IPS-18a (cell line): ENCODE data around the gene HTR4.
"Not testable (repeated sequence)": the region's sequence is repeated elsewhere in the genome, so short reads cannot be mapped to it uniquely, and the experiment has no call there.

Source experiments
- H3K27ac ChIP-seq: one replicate; pipeline ENCODE4 v1.5.1; 2013; ENCODE audit warnings: low read length
- H3K27me3 ChIP-seq: one replicate; pipeline ENCODE4 v1.6.1; 2013; ENCODE audit warnings: mild to moderate bottlenecking, low read length; ENCODE audit not compliant: control insufficient read depth, insufficient read depth
- H3K36me3 ChIP-seq: one replicate; pipeline ENCODE4 v1.6.1; 2013; ENCODE audit warnings: low read depth, low read length; ENCODE audit not compliant: control insufficient read depth
- H3K4me1 ChIP-seq: one replicate; pipeline ENCODE4 v1.6.1; 2013; ENCODE audit warnings: low read depth, low read length; ENCODE audit not compliant: control insufficient read depth
- H3K4me3 ChIP-seq: one replicate; pipeline ENCODE4 v1.5.1; 2013; ENCODE audit warnings: low read length
- H3K9ac ChIP-seq: one replicate; pipeline ENCODE4 v1.6.1; 2013; ENCODE audit warnings: mild to moderate bottlenecking, low read length, moderate library complexity
- H3K9me3 ChIP-seq: one replicate; pipeline ENCODE4 v1.6.1; 2013; ENCODE audit warnings: low read depth, low read length; ENCODE audit not compliant: control insufficient read depth

Gene HTR4

DNA sequence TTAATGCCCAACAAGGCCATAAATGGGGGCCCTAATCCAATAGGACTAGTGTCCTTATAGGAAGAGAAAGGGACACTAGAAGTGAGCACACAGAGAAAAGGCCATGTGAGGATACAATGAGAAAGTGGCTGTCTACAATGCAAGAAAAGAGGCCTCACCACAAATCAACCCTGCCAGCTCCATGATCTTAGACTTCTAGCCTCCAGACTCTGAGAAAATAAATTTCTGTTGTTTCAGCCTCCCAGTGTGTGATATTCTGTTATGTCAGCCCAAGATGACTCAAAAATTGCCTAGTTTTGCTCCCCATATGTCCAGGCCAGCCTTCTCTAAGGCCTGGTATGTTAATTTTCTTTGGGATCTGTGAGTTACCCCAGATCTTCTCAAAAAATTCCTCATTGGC is 32.3 kb upstream of the HTR4 start:
- no peaks in the 10 kb centered on the region for H3K36me3 ChIP-seq
- no peak overlapping the region for H3K4me3 ChIP-seq
- no peak overlapping the region for H3K9ac ChIP-seq
- H3K27ac ChIP-seq, result no peak overlapping the region
- no peaks in the 10 kb centered on the region for H3K4me1 ChIP-seq
- H3K9me3 ChIP-seq, result no peaks in the 10 kb centered on the region
- H3K27me3 ChIP-seq, result no peaks in the 10 kb centered on the region

DNA sequence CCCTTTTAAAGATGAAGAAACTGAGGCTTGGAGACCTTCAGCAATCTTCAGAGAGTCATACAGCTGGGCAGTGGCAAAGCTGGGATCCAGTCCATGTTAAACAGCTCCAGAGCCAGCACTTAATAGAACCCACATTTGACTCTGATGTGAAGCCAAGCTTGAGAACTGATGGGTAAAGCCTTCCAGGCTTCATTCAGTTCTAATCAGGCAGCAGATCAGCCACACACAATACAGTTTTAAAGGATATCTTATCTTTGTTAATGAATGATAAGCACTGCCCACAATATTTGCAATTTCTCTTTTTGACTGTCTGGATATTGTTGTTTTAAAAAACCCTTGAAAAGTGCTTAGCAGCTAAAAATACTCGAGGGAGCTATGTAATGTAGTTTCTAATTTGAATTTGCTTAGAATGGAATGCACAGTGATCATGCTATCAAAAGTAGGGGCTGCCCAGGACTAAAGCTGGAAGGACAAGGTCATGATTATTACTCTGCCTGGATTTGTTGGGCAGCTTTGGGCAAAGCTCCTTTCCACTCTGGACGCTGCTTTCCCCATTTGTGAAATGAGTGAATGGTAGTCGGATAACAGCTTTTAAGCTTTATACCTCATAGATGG is 31.3 kb upstream of the HTR4 start:
- Histone ChIP-seq H3K4me3 (no peak overlapping the region), H3K9me3 (no peaks in the 10 kb centered on the region), H3K9ac (no peak overlapping the region), H3K27ac (no peak overlapping the region), H3K27me3 (no peaks in the 10 kb centered on the region), H3K36me3 (no peaks in the 10 kb centered on the region), H3K4me1 (no peaks in the 10 kb centered on the region)

DNA sequence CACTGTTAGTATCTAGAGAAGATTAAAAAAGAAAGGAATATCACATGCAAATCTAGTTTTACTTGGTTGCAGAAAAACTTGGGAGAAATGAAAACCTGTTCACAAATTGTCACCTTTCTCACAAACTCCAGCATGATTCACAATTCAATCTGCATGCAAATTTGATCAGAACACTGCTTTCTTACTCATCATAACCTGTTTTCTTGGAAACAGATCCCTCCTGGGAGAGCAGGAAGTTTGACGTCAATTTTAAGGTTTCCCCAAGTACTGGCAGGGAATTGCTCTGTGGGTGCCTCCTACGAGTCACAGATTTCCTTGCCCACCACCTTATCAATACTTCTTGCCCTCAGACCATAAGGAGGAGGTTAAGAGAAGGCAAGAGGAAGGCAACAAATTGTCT is 30.2 kb upstream of the HTR4 start:
- H3K27me3 ChIP-seq, result no peaks in the 10 kb centered on the region
- no peaks in the 10 kb centered on the region for H3K36me3 ChIP-seq
- H3K4me3 ChIP-seq, result no peak overlapping the region
- no peak overlapping the region for H3K9ac ChIP-seq
- no peaks in the 10 kb centered on the region for H3K4me1 ChIP-seq
- H3K9me3 ChIP-seq, result no peaks in the 10 kb centered on the region
- H3K27ac ChIP-seq, result no peak overlapping the region

DNA sequence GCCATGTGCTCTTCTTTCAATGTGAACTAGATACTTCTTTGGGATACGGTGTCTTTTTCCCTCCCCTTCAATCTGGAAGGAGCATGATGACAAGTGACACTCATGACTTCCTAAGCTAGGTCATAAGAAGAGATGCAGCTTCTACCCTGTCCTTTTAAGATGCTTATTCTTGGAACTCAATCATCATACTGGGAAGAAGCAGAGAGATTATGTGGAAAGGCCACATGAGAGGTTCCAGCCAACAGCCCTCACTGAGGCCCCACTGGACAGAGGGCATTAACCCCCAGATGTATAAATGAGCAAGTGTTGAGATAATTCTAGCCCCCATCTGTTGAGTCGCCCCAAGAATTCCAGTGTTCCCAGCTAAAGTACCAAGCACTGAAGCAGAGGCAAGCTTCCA is 29.3 kb upstream of the HTR4 start:
- no peaks in the 10 kb centered on the region for H3K9me3 ChIP-seq
- no peak overlapping the region for H3K4me3 ChIP-seq
- no peaks in the 10 kb centered on the region for H3K27me3 ChIP-seq
- H3K27ac ChIP-seq, result no peak overlapping the region
- no peaks in the 10 kb centered on the region for H3K36me3 ChIP-seq
- no peaks in the 10 kb centered on the region for H3K4me1 ChIP-seq
- H3K9ac ChIP-seq, result no peak overlapping the region

DNA sequence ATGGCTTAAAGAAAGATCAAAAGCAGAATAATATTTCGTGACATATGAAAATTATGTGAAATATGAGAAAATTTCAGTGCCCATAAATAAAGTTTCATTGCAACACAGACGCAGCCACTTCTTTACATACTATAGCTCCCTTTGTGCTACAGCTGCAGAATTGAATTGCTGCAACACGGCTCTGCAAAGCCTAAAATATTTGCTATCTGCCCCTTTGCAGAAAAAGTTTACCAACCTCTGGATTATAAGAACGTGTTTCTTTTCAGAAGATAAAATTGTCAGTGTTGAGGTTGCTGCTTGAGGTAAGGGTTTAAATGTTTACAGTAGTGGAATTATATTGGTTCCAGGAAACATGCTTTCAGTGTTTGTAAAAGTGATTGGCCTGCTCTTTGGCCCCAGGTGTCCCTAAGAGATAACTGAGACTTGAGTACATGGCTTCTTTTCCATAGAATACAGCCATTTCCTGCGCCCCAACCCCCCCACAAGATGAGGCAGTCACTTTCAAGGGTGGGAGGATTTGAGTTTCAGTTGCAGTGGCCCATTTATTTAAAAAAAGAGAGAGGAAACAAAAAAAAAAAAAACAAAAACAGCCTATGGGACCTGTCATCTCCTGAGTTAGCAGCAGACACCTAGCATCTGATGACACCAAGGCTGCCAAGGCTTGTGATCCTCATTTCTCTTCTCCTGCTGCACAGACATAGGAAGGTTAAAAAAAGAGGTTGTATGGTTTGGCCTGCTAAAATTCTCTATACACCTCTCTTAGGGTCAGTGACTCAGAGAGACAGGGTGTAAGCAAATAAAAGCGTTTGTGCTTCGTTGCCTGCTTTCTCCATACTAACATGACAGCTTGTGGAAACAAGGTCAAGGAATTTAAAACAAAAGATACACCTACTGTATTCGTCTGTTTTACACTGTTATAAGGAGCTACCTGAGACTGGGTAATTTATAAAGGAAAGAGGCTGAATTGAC is 28.0 kb upstream of the HTR4 start:
- Histone ChIP-seq H3K27ac (no peak overlapping the region), H3K27me3 (no peaks in the 10 kb centered on the region), H3K36me3 (no peaks in the 10 kb centered on the region), H3K9me3 (no peaks in the 10 kb centered on the region), H3K4me1 (no peaks in the 10 kb centered on the region), H3K4me3 (no peak overlapping the region), H3K9ac (no peak overlapping the region)

DNA sequence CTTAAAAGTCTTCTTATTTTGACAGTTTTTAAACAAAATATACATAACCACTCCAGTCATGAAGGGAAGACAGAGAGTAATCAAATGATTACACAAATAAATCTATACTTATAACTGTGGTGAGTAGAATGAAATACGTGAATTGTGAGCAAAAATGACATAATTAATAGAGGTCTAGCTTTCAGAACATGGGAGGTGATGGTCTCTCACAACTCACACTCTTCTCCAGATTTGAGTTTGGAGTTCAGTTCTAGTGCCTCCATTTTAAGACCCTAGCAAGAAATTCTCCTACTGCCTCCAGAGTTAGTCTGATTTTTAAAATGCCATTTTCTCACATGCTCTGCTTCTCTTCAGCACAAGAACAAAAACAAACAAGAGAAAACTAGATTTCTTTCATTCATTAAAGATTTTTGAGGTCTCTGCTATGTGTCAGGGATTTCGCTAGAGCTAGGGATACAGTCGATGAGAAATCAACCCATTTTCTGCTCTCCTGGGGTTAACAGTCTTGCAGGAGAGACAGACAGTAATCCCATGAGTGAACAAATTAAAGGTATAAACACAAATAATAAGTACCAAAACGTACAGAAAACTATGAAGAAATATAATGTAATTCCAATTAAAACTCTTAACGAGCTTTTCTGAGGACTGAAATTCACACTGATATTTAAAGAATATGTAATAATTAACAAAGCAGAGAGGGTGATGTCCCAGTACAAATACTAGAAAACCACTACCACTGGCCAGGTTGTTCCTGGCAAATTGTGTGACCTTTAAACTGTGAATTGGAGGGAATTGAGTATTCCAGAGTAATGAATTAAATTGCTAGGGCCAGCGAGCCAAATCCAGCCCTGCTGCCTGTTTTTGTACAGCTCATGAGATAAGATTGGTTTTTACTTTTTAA is 27.1 kb upstream of the HTR4 start:
- H3K36me3 ChIP-seq, result no peaks in the 10 kb centered on the region
- no peaks in the 10 kb centered on the region for H3K27me3 ChIP-seq
- H3K9me3 ChIP-seq, result no peaks in the 10 kb centered on the region
- H3K27ac ChIP-seq, result no peak overlapping the region
- no peak overlapping the region for H3K9ac ChIP-seq
- no peak overlapping the region for H3K4me3 ChIP-seq
- no peaks in the 10 kb centered on the region for H3K4me1 ChIP-seq

DNA sequence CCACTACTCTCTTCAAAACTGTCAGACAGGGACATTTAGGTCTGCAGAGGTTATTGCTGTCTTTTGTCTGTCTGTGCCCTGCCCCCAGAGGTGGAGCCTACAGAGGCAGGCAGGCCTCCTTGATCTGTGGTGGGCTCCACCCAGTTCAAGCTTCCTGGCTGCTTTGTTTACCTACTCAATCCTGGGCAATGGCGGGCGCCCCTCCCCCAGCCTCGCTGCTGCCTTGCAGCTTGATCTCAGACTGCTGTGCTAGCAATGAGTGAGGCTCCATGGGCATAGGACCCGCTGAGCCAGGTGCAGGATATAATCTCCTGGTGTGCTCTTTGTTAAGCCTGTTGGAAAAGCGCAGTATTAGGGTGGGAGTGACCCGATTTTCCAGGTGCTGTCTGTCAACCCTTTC is 19.4 kb upstream of the HTR4 start:
- H3K9ac ChIP-seq, H3K27me3 ChIP-seq, H3K4me1 ChIP-seq, H3K9me3 ChIP-seq, H3K4me3 ChIP-seq, H3K36me3 ChIP-seq, H3K27ac ChIP-seq: not testable (repeated sequence)

DNA sequence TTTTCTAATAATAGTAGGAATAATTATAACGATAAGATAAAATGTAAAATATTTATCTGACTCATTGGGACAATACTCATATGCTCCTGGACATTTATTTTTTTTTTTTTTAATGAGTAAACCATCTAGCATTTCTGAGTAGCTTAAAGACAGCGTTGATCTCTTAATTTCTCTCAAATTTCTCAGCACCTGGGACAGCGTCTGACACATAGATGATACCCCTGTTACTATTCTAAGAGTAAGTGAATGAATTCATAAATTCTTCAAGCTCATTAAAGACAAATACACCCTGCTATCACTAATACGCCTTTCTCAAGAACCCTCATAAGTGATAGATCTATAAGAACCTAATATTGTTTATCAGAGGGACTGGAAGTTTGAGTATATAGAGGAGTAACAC is 12.0 kb upstream of the HTR4 start:
- Histone ChIP-seq H3K27me3 (no peaks in the 10 kb centered on the region), H3K4me3 (no peak overlapping the region), H3K9ac (no peak overlapping the region), H3K36me3 (no peaks in the 10 kb centered on the region), H3K27ac (no peak overlapping the region), H3K9me3 (no peaks in the 10 kb centered on the region), H3K4me1 (no peaks in the 10 kb centered on the region)

DNA sequence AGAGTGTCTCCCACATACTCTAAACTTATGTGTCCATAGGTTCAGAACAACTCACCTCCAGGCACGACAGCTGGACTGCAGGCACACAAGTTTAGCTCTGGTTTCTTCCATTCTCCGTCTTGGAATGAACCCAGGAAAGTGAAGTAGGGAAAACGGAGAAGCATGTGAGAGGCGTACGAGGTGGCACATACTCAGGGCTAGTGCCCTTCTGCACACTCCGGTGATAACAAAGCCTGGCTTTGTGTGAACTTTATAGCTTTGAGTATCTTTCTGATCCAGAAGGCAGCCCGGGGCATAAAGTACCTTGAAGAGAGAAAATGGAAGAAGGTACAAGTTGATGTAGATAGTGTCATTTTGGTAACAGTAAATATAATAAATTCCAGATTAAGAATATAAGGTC is 11.1 kb upstream of the HTR4 start:
- Histone ChIP-seq H3K4me1 (no peaks in the 10 kb centered on the region), H3K27ac (no peak overlapping the region), H3K9me3 (no peaks in the 10 kb centered on the region), H3K36me3 (no peaks in the 10 kb centered on the region), H3K27me3 (no peaks in the 10 kb centered on the region), H3K9ac (no peak overlapping the region), H3K4me3 (no peak overlapping the region)

DNA sequence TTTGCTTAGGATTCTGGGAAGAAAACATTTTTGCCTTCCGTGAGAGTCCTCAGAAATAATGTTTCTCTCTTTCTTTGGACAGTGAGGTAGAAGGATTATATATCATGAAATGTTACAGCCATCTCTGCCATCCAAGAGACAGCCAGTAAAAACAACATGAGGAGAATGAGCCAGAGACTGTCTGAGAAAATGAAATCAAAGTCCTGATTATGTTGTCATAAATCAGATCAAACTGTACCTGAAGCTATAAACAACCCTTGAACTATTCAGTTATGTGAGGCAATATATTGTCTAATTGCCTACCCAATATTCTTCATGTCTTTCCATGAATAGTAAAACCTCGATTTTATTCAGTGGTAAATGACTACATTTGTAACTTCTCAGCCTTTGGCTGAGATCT is 9.2 kb upstream of the HTR4 start:
- no peaks in the 10 kb centered on the region for H3K27me3 ChIP-seq
- H3K27ac ChIP-seq, result no peak overlapping the region
- no peak overlapping the region for H3K4me3 ChIP-seq
- H3K4me1 ChIP-seq, result no peaks in the 10 kb centered on the region
- no peaks in the 10 kb centered on the region for H3K36me3 ChIP-seq
- no peak overlapping the region for H3K9ac ChIP-seq
- no peaks in the 10 kb centered on the region for H3K9me3 ChIP-seq

DNA sequence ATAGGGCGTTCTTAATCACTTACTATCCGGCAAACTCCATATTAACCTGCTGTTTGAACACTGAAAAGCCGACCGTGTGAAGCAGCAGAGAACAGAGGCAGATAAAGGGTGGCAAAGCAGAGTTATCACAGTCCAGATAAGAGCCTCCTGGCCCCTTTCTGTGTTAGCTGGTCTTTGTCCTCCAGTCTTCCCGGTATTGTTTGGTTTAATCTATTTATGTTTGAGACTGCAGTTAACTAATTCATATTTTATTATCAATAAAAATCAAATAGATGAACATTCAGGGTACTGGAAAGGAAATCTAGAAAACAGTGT is 6.0 kb upstream of the HTR4 start:
- H3K27ac ChIP-seq, result no peak overlapping the region
- H3K4me1 ChIP-seq, result no peaks in the 10 kb centered on the region
- H3K4me3 ChIP-seq, result no peak overlapping the region
- H3K27me3 ChIP-seq, result peaks cover 9% of the 10 kb centered on the region
- H3K36me3 ChIP-seq, result no peaks in the 10 kb centered on the region
- H3K9ac ChIP-seq, result no peak overlapping the region
- no peaks in the 10 kb centered on the region for H3K9me3 ChIP-seq
